ENCODE measurements around the gene TMED9. TPM values are rescaled to one million over a fixed set of nuclear protein-coding genes. Genes with fewer than 3 reads are reported as not detected.
"Not testable (repeated sequence)": the region's sequence is repeated elsewhere in the genome, so short reads cannot be mapped to it uniquely, and the experiment has no call there.

TMED9 gene
- polyA plus RNA-seq, 1 donor from 2014 or later = 96.6 TPM

DNA sequence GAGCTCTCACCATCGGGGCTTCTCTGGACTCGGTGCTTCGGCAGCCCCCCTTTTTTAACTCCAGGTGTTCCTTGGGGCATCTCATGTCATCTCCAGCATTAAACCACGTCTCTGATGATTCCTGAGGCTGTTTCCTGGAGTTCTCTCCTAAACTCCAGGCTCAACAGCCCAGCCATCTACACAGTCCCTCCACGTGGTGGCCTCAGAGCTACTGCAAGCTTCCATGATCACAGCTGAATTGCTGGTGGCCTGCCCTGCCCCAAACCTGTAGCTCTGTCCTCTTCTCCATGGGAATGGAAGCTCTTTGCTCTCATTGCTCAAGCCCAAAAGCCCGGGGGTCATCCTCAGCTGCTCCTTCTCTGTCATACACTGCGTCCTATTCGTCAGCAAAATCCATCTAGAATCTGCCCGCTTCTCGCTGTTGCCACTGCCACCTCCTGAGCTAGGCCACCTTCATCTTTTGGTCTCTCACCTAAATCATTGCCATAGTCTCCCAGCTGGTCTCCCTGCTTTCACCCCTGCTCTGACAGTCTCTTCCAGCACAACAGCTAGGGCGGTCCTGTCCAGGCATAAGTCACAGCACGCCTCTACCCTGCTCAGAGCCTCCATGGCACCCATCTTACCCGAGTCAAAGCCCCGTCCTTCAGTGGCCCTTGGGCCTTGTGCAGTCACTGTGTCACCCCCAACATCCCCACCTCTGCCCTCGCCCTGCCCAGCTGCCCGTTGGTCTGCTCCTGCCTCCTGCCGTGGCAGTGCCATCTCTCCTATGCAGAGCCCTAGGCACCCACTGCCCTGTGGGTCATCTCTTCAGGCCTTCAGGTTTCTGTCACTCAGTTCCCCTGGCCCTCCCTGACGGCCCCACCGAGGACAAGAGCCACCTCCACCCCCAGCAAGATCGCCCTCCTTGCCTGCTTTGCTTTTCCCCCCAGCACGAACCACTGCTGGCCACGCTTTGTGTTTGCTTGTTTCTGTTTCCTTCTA is 14.4 kb downstream of the TMED9 start:
- peak overlapping the region in 1 of 4 donors; percentile 13 for H3K4me3 Mint-ChIP-seq
- peaks cover 4% of the 10 kb centered on the region for H3K36me3 Mint-ChIP-seq
- H3K9me3 Mint-ChIP-seq = no peaks in the 10 kb centered on the region
- peak overlapping the region; percentile 27 to 88 (median 87) for H3K27ac Mint-ChIP-seq
- peaks cover 10 to 16% (median 14%) of the 10 kb centered on the region in 3 donors for H3K4me1 Mint-ChIP-seq
- H3K27me3 Mint-ChIP-seq = no peaks in the 10 kb centered on the region

DNA sequence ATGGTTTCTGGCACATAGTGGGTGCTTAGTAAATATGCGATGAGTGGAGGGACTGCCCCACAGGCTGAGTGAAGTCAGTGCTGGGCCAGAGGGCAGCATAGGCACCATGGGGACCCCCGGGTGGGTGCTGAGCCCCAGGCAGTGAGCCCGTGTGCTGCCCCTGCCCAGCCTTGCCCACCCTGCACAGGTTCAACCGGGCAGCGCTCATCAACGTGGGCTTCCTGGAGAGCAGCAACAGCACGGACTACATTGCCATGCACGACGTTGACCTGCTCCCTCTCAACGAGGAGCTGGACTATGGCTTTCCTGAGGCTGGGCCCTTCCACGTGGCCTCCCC is 15.1 kb downstream of the TMED9 start:
- peaks cover 4% of the 10 kb centered on the region for H3K36me3 Mint-ChIP-seq
- no peaks in the 10 kb centered on the region for H3K27me3 Mint-ChIP-seq
- H3K27ac Mint-ChIP-seq = peak overlapping the region in 1 of 3 donors; percentile 39
- H3K4me1 Mint-ChIP-seq = peaks cover 6 to 14% (median 12%) of the 10 kb centered on the region in 3 donors
- H3K9me3 Mint-ChIP-seq = no peaks in the 10 kb centered on the region
- no peak overlapping the region for H3K4me3 Mint-ChIP-seq

GRCh38 chr5:177607452-177608192 is 15.6 kb downstream of the TMED9 start:
- Mint-ChIP-seq H3K27ac (peak overlapping the region in 2 of 3 donors; percentile 39 to 64), H3K4me1 (peaks cover 6 to 15% (median 9%) of the 10 kb centered on the region in 3 donors), H3K9me3 (no peaks in the 10 kb centered on the region), H3K27me3 (no peaks in the 10 kb centered on the region), H3K36me3 (peaks cover 4% of the 10 kb centered on the region), H3K4me3 (no peak overlapping the region)

DNA sequence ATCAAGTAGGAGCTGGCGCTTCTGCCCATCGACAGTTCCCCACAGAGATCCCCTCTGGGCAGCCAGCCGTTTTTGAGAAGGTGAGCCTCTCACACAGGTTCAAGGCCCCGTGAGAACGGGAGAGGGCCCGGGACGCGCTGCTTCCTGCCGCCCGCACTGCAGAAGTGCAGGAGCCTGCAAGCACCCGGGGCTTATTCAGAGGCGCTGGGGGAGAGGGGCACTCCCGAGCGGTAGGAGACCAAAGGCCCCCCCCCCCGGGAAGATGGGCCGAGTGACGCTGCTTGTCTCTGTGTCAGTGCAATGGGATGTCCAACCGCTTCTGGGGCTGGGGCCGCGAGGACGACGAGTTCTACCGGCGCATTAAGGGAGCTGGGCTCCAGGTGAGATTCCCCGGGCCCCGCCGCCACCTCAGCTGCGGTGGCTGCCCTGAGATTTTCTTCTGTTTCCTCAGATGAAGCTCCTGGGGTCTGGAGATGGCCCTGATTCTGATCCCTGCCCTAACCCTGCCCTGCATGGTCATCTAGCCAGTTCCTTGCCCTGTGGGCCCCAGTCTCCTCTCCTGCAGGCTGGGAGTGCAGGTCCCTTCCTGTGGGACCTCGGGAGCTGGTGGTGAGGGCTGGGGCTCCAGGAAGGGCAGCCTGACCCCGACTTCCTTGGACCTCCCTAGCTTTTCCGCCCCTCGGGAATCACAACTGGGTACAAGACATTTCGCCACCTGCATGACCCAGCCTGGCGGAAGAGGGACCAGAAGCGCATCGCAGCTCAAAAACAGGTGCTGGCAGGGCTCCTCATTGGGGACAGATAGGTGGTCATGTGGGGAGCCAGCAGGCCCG is 16.5 kb downstream of the TMED9 start:
- peaks cover 6 to 14% (median 7%) of the 10 kb centered on the region in 3 donors for H3K4me1 Mint-ChIP-seq
- no peaks in the 10 kb centered on the region for H3K9me3 Mint-ChIP-seq
- H3K27ac Mint-ChIP-seq = peak overlapping the region in 1 of 3 donors; percentile 39
- H3K27me3 Mint-ChIP-seq = no peaks in the 10 kb centered on the region
- no peak overlapping the region for H3K4me3 Mint-ChIP-seq
- H3K36me3 Mint-ChIP-seq = peaks cover 4% of the 10 kb centered on the region

- Mint-ChIP-seq H3K36me3 (peaks cover 4% of the 10 kb centered on the region), H3K9me3 (no peaks in the 10 kb centered on the region), H3K27ac (no peak overlapping the region), H3K4me1 (peaks cover 6 to 11% (median 7%) of the 10 kb centered on the region in 3 donors), H3K27me3 (no peaks in the 10 kb centered on the region), H3K4me3 (no peak overlapping the region)
Measured at GRCh38 chr5:177609076-177610059, 17.4 kb downstream of the TMED9 start.

- Mint-ChIP-seq H3K27ac (peak overlapping the region in 2 of 3 donors; percentile 63 to 73), H3K4me3 (no peak overlapping the region), H3K4me1 (peaks cover 6 to 11% (median 6%) of the 10 kb centered on the region in 3 donors), H3K36me3 (peaks cover 4% of the 10 kb centered on the region), H3K27me3 (no peaks in the 10 kb centered on the region), H3K9me3 (no peaks in the 10 kb centered on the region)
Measured at GRCh38 chr5:177610131-177610769, 18.2 kb downstream of the TMED9 start.

DNA sequence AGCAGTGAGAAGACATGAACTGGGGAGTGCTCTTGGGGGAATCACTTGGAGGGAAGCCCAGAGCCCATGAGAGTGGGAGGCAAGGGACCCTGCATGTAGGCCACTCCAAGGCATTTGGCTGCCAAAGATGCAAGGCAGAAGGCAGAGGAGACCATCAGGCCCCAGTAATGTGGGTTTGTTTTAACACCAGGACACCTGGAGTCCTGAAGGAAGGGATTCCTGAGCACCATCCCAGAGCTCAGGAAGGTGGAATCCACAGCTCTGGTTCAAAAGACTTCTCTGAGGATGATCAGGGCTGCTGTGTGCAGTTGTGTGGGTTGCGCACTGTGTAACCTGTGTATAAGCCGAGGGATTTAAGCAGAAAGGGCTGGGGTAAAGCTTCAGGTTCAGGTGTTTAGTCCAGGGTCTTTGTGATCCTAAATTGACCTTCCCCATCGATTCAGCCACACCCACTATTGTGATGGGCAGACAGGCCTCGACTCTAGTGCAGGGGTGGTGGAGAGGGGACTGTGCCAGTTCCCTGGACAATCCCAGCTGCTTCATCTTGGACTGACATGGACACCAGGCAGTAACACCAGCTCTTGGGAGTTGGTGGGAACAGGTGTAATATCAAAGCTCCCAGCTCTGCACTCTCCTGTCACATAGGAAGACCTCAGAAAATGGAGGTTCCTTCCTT is 18.9 kb downstream of the TMED9 start:
- Mint-ChIP-seq H3K36me3 (peaks cover 1% of the 10 kb centered on the region), H3K27me3 (no peaks in the 10 kb centered on the region), H3K9me3 (no peaks in the 10 kb centered on the region), H3K27ac (peak overlapping the region in 1 of 3 donors; percentile 73), H3K4me1 (peaks cover 4 to 11% (median 6%) of the 10 kb centered on the region in 3 donors), H3K4me3 (no peak overlapping the region)

- Mint-ChIP-seq H3K27ac (peak overlapping the region in 1 of 3 donors; percentile 19), H3K4me3 (no peak overlapping the region)
Measured at GRCh38 chr5:177611446-177612214, 19.6 kb downstream of the TMED9 start.

GRCh38 chr5:177612215-177612673 is 20.2 kb downstream of the TMED9 start:
- Mint-ChIP-seq H3K4me1 (peaks cover 0 to 4% (median 1%) of the 10 kb centered on the region in 3 donors), H3K27ac (peak overlapping the region in 2 of 3 donors; percentile 14), H3K36me3 (no peaks in the 10 kb centered on the region), H3K27me3 (no peaks in the 10 kb centered on the region), H3K4me3 (no peak overlapping the region), H3K9me3 (no peaks in the 10 kb centered on the region)

More at GRCh38 chr5:177611446-177612214, 19.6 kb downstream of the TMED9 start:
- Mint-ChIP-seq H3K4me1 (peaks cover 3 to 8% (median 4%) of the 10 kb centered on the region in 3 donors), H3K27me3 (no peaks in the 10 kb centered on the region), H3K36me3 (no peaks in the 10 kb centered on the region), H3K9me3 (no peaks in the 10 kb centered on the region)

- Mint-ChIP-seq H3K36me3 (peaks cover 12% of the 10 kb centered on the region), H3K4me3 (no peak overlapping the region), H3K4me1 (peaks cover 0 to 5% (median 0%) of the 10 kb centered on the region in 3 donors), H3K27me3 (no peaks in the 10 kb centered on the region), H3K27ac (no peak overlapping the region), H3K9me3 (no peaks in the 10 kb centered on the region)
Measured at GRCh38 chr5:177620560-177620959, 28.6 kb downstream of the TMED9 start.

- H3K36me3 Mint-ChIP-seq, H3K4me3 Mint-ChIP-seq, H3K9me3 Mint-ChIP-seq, H3K4me1 Mint-ChIP-seq, H3K27me3 Mint-ChIP-seq: not testable (repeated sequence)
- peak overlapping the region in 1 of 3 donors; percentile 91 for H3K27ac Mint-ChIP-seq
Measured at GRCh38 chr5:177624172-177624571, 32.2 kb downstream of the TMED9 start.

DNA sequence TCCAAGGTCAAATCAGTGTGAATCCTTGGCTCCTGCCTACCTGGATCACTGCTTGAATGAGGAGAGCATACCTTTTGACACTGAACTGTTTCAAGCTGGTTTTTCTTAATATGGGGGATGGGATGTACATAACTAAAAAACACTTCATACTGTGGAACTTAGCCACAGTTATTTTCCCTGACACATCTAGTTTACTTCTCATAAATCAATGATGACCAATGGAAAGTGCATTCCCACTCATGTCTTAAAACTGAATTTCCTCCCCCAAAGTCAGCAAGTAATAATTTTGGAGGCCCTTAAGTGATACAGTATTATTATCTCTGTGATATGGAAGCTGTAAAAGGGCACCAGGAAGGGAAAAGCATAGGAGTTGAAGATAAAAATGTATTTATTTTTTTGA is 38.2 kb downstream of the TMED9 start:
- H3K27ac Mint-ChIP-seq, H3K27me3 Mint-ChIP-seq, H3K4me1 Mint-ChIP-seq, H3K4me3 Mint-ChIP-seq, H3K9me3 Mint-ChIP-seq, H3K36me3 Mint-ChIP-seq: not testable (repeated sequence)
